OCI-LY1 (cell line): ENCODE results near the gene NEURL1B.
"Not testable (repeated sequence)": the region's sequence is repeated elsewhere in the genome, so short reads cannot be mapped to it uniquely, and the experiment has no call there.

ENCODE experiments used
- CTCF ChIP-seq: fragments of 200-600 bp; sonication (generic), shearing (Covaris generic); IDR thresholded peaks from 2 replicates; pipeline ENCODE4 v1.5.1; 2017; ENCODE audit warnings: mild to moderate bottlenecking, antibody characterized with exemption, low read length, moderate library complexity, mixed read lengths
- EZH2 ChIP-seq: fragments of 200-600 bp; sonication (generic), shearing (Covaris generic); IDR thresholded peaks from 2 replicates; pipeline ENCODE4 v1.8.0; 2017; ENCODE audit warnings: borderline replicate concordance, mixed run types, mild to moderate bottlenecking, antibody characterized with exemption, low read length, moderate library complexity, mixed read lengths

- not testable (repeated sequence) for TF ChIP-seq CTCF, EZH2
Measured at GRCh38 chr5:172711321-172711861, 70.3 kb downstream of the NEURL1B start.
